Esophagus squamous epithelium (tissue), 4 donors: ENCODE measurements around the gene PPA1.

Source experiments
- POLR2A ChIP-seq, 4 donors: fragments of 450-650 bp; IDR thresholded peaks; one replicate each; pipeline ENCODE4 v1.6.1; 2017; ENCODE audit warnings: antibody characterized with exemption in 4 of 4, mild to moderate bottlenecking in 4 of 4, moderate library complexity in 3 of 4
- TF ChIP-seq, protein P1 (sequence below), 6 experiments: fragments of 450-650 bp in 4 of 6; fragments of 200-600 bp in 2 of 6; sonication (generic) in 2 of 6; IDR thresholded peaks; one replicate each; pipeline ENCODE4 v1.5.1; 2016 to 2019; ENCODE audit warnings: antibody characterized with exemption in 6 of 6, mild to moderate bottlenecking in 4 of 6, moderate library complexity in 4 of 6

DNA sequence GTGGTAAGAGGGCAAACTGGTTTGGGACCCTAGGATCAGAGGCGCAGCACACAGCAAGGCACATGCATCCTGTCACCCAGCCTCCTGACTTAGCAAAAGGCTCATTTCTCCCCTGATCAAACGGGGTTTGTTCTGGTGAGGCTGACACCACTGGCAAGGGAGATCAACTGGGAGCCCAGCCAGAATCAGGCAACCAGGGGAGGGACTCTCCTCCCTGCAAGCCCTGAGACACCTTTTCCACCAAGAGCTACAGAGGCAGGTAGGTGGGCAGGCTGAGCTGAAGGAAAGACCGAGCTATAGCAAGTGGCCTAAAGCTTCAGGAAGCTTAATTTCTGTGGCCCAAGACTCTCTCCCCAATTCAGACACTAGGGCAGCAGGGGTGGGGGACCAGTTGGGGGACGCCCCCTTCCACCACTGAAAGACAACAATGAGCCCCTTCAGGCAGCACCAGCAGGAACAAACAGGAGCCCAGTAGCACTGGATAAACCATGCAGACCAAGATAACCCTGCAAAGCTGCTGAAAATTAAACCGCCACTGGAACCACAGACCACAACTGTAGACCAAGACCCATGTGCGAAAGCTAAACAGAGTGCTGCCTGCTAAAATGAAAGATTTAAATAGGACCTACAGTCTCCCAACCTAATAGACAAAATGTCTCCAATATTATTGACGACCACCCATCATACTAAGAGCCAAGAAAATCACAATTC lies 35.8 kb downstream of the PPA1 start:
- TF ChIP-seq, protein P1, sequence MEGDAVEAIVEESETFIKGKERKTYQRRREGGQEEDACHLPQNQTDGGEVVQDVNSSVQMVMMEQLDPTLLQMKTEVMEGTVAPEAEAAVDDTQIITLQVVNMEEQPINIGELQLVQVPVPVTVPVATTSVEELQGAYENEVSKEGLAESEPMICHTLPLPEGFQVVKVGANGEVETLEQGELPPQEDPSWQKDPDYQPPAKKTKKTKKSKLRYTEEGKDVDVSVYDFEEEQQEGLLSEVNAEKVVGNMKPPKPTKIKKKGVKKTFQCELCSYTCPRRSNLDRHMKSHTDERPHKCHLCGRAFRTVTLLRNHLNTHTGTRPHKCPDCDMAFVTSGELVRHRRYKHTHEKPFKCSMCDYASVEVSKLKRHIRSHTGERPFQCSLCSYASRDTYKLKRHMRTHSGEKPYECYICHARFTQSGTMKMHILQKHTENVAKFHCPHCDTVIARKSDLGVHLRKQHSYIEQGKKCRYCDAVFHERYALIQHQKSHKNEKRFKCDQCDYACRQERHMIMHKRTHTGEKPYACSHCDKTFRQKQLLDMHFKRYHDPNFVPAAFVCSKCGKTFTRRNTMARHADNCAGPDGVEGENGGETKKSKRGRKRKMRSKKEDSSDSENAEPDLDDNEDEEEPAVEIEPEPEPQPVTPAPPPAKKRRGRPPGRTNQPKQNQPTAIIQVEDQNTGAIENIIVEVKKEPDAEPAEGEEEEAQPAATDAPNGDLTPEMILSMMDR (IDR thresholded peaks at IDR 0.05) = no peak
- TF ChIP-seq POLR2A (IDR thresholded peaks at IDR 0.05) = no peak
